H1 (cell line): ENCODE results near the gene BTBD8. TPM values are rescaled to one million over a fixed set of nuclear protein-coding genes. Genes with fewer than 3 reads are reported as not detected.

Experiments used
- CTCF ChIA-PET: fragments of 300-600 bp; sonication (Branson Sonifier 250); formaldehyde crosslinking; loops from one replicate; lab custom pipeline; 2021; ENCODE audit not compliant: partially characterized antibody; lab: Charles Lee
- POLR2A ChIA-PET: fragments of 300-600 bp; sonication (Branson Sonifier 250); formaldehyde crosslinking; loops from one replicate; lab custom pipeline; 2021; ENCODE audit warnings: inconsistent platforms; ENCODE audit not compliant: partially characterized antibody; lab: Charles Lee
- DNase-seq, 2 experiments: peaks; one replicate each; pipeline versions ENCODE4 v3.0.0 to v3.0.0-alpha.2; 2010 to 2022; ENCODE audit warnings: low spot score in 2 of 2, low read depth in 1 of 2, mixed read lengths in 1 of 2
- FAIRE-seq: peaks from 2 replicates; lab custom pipeline; 2011; peaks lifted over from hg19 to GRCh38; lab: Jason Lieb, UNC
- H2AFZ ChIP-seq: 2 replicates; pipeline ENCODE4 v1.8.1; 2012; ENCODE audit warnings: low read length, inconsistent platforms
- H2AK5ac ChIP-seq: 2 replicates; pipeline ENCODE4 v1.6.1; 2013; ENCODE audit warnings: low read depth, low read length
- H2BK120ac ChIP-seq: replicated peaks from 2 replicates; pipeline ENCODE3; 2013; ENCODE audit warnings: low read depth, low read length, inconsistent platforms
- H2BK12ac ChIP-seq: 2 replicates; pipeline ENCODE4 v1.6.1; 2013; ENCODE audit warnings: low read depth, low read length
- H2BK15ac ChIP-seq: 2 replicates; pipeline ENCODE4 v1.6.1; 2013; ENCODE audit warnings: low read length
- H2BK20ac ChIP-seq: 2 replicates; pipeline ENCODE4 v1.6.1; 2013; ENCODE audit warnings: low read length
- H2BK5ac ChIP-seq: 2 replicates; pipeline ENCODE4 v1.6.1; 2013; ENCODE audit warnings: low read depth, low read length
- H3K14ac ChIP-seq: 2 replicates; pipeline ENCODE4 v1.6.1; 2013; ENCODE audit warnings: inconsistent platforms; ENCODE audit not compliant: insufficient read length
- H3K18ac ChIP-seq: 2 replicates; pipeline ENCODE4 v1.6.1; 2013; ENCODE audit warnings: low read length; ENCODE audit errors: extremely low read depth
- H3K23ac ChIP-seq: 2 replicates; pipeline ENCODE4 v1.6.1; 2013; ENCODE audit warnings: inconsistent platforms; ENCODE audit not compliant: insufficient read length
- H3K23me2 ChIP-seq: 2 replicates; pipeline ENCODE4 v1.6.1; 2013; ENCODE audit warnings: low read depth, low read length
- H3K27ac ChIP-seq: 2 replicates; pipeline ENCODE4 v1.6.1; 2011; ENCODE audit warnings: low read depth, low read length, inconsistent platforms
- H3K27me3 ChIP-seq, 4 experiments: replicated peaks in 1 of 4; 1 replicate in 1 of 4; 2 replicates in 3 of 4; pipeline versions ENCODE4 v1.6.1 to v1.8.1; 2011 to 2013; ENCODE audit warnings: low read length in 3 of 4, mild to moderate bottlenecking in 3 of 4, inconsistent platforms in 2 of 4, mixed read lengths in 2 of 4, moderate library complexity in 1 of 4; ENCODE audit not compliant: control insufficient read depth in 3 of 4, insufficient read depth in 3 of 4; ENCODE audit errors: extremely low read depth in 1 of 4
- H3K36me3 ChIP-seq, 4 experiments: 2 replicates each; pipeline versions ENCODE4 v1.6.1 to v1.8.1; 2011 to 2013; ENCODE audit warnings: mild to moderate bottlenecking in 4 of 4, low read length in 3 of 4, moderate library complexity in 2 of 4, control low read depth in 1 of 4, inconsistent platforms in 1 of 4; ENCODE audit not compliant: insufficient read depth in 4 of 4, control insufficient read depth in 2 of 4
- H3K4ac ChIP-seq: replicated peaks from 2 replicates; pipeline ENCODE3; 2013; ENCODE audit warnings: low read length, low read depth, mixed read lengths, inconsistent platforms; ENCODE audit not compliant: insufficient read length
- H3K4me1 ChIP-seq, 4 experiments: replicated peaks in 1 of 4; 1 replicate in 1 of 4; 2 replicates in 3 of 4; pipeline versions ENCODE4 v1.6.1 to v1.8.1; 2011 to 2013; ENCODE audit warnings: low read length in 3 of 4, inconsistent platforms in 2 of 4, mixed read lengths in 1 of 4; ENCODE audit not compliant: insufficient read depth in 4 of 4, control insufficient read depth in 3 of 4
- H3K4me2 ChIP-seq, 2 experiments: 2 replicates each; pipeline versions ENCODE4 v1.6.1 to v1.8.1; 2011 to 2013; ENCODE audit warnings: low read depth in 2 of 2, low read length in 2 of 2, control low read depth in 1 of 2, inconsistent platforms in 1 of 2, mild to moderate bottlenecking in 1 of 2; ENCODE audit not compliant: insufficient read depth in 1 of 2
- H3K4me3 ChIP-seq, 4 experiments: fragments of 200-600, 300-600 bp in 1 of 4; sonication (generic), shearing (Covaris generic), sonication (Bioruptor Twin) in 1 of 4; 2 replicates each; pipeline versions ENCODE4 v1.5.1 to v1.8.1; 2011 to 2016; ENCODE audit warnings: low read length in 4 of 4, low read depth in 3 of 4, control low read depth in 2 of 4, inconsistent platforms in 2 of 4, mild to moderate bottlenecking in 2 of 4, mixed read lengths in 1 of 4, moderate library complexity in 1 of 4; ENCODE audit not compliant: insufficient read depth in 2 of 4; ENCODE audit errors: extremely low read depth in 1 of 4
- H3K56ac ChIP-seq: replicated peaks from 2 replicates; pipeline ENCODE3; 2013; ENCODE audit warnings: low read depth, mild to moderate bottlenecking, mixed read lengths, low read length, inconsistent platforms; ENCODE audit not compliant: insufficient read length
- H3K79me1 ChIP-seq: 2 replicates; pipeline ENCODE4 v1.6.1; 2013; ENCODE audit warnings: low read depth, low read length, control low read depth
- H3K79me2 ChIP-seq, 2 experiments: 2 replicates each; pipeline versions ENCODE4 v1.6.1 to v1.8.1; 2012 to 2013; ENCODE audit warnings: low read length in 2 of 2, mild to moderate bottlenecking in 2 of 2, inconsistent platforms in 1 of 2; ENCODE audit not compliant: insufficient read depth in 2 of 2, control insufficient read depth in 1 of 2
- H3K9ac ChIP-seq, 4 experiments: replicated peaks in 1 of 4; 1 replicate in 1 of 4; 2 replicates in 3 of 4; pipeline versions ENCODE4 v1.6.1 to v1.8.1; 2011 to 2013; ENCODE audit warnings: low read depth in 3 of 4, low read length in 3 of 4, control low read depth in 2 of 4, mild to moderate bottlenecking in 2 of 4, moderate library complexity in 2 of 4, inconsistent platforms in 1 of 4; ENCODE audit errors: extremely low read depth in 1 of 4
- H3K9me3 ChIP-seq, 2 experiments: 2 replicates each; pipeline versions ENCODE4 v1.6.1 to v1.8.1; 2012 to 2013; ENCODE audit warnings: mild to moderate bottlenecking in 2 of 2, moderate library complexity in 2 of 2, control low read depth in 1 of 2, inconsistent platforms in 1 of 2, low read depth in 1 of 2, low read length in 1 of 2, mixed read lengths in 1 of 2; ENCODE audit not compliant: insufficient read depth in 2 of 2
- H4K20me1 ChIP-seq, 2 experiments: replicated peaks in 1 of 2; 2 replicates each; pipeline versions ENCODE3 to v1.8.1; 2011 to 2013; ENCODE audit warnings: inconsistent platforms in 2 of 2, low read length in 2 of 2, mild to moderate bottlenecking in 1 of 2; ENCODE audit not compliant: insufficient read depth in 2 of 2, control insufficient read depth in 1 of 2
- H4K5ac ChIP-seq: 2 replicates; pipeline ENCODE4 v1.6.1; 2013; ENCODE audit warnings: low read length, low read depth, mixed read lengths, inconsistent platforms; ENCODE audit not compliant: insufficient read length
- H4K8ac ChIP-seq: 2 replicates; pipeline ENCODE4 v1.8.0; 2013; ENCODE audit warnings: mild to moderate bottlenecking, moderate library complexity, low read length, inconsistent platforms; ENCODE audit not compliant: insufficient read depth; ENCODE audit errors: extremely low read depth
- H4K91ac ChIP-seq: replicated peaks from 2 replicates; pipeline ENCODE3; 2013; ENCODE audit warnings: low read length, mixed read lengths, inconsistent platforms; ENCODE audit not compliant: insufficient read length
- CBX5 ChIP-seq: fragments of 300-800, 300-1000 bp; sonication (generic); IDR thresholded peaks from 2 replicates; pipeline ENCODE4 v1.7.1; 2016; ENCODE audit warnings: antibody characterized with exemption, low read length, low read depth
- HDAC2 ChIP-seq, 2 experiments: fragments of 300-600 bp in 1 of 2; sonication (generic) in 1 of 2; IDR thresholded peaks; 2 replicates each; pipeline ENCODE4 v1.6.1; 2011 to 2012; ENCODE audit warnings: low read depth in 2 of 2, low read length in 2 of 2, mild to moderate bottlenecking in 2 of 2, moderate library complexity in 2 of 2, borderline replicate concordance in 1 of 2, inconsistent platforms in 1 of 2
- KDM5A ChIP-seq: fragments of 200-600 bp; IDR thresholded peaks from 2 replicates; pipeline ENCODE4 v1.7.1; 2012; ENCODE audit warnings: mild to moderate bottlenecking, low read length, inconsistent platforms, mixed read lengths
- RXRA ChIP-seq: IDR thresholded peaks from 2 replicates; pipeline ENCODE4 v1.6.1; 2011; ENCODE audit warnings: low read depth, mild to moderate bottlenecking, low read length, moderate library complexity; ENCODE audit not compliant: insufficient read depth
- SP2 ChIP-seq: IDR thresholded peaks from 2 replicates; pipeline ENCODE4 v1.6.1; 2012; ENCODE audit warnings: mild to moderate bottlenecking, low read length, inconsistent platforms
- WGBS, 2 experiments: shearing (Covaris generic) in 1 of 2; methylation state at CpG; one replicate each; pipeline versions ENCODE4 v1.1.6 to v1.1.7; 2013 to 2015; ENCODE audit warnings: low lambda C conversion rate in 2 of 2, mixed read lengths in 2 of 2, inconsistent platforms in 1 of 2, low coverage in 1 of 2, missing lambda C conversion rate in 1 of 2; ENCODE audit not compliant: insufficient replicate concordance in 2 of 2, insufficient coverage in 1 of 2, insufficient read length in 1 of 2; ENCODE audit errors: extremely low coverage in 1 of 2, missing lambda C conversion rate in 1 of 2; 5-methylcytosine and 5-hydroxymethylcytosine counted together
- polyA plus RNA-seq, 7 experiments: library from polyadenylated mRNA; depleted of rRNA in 3 of 7; stranded (reverse) in 5 of 7; unstranded in 2 of 7; fragments of >200 nt in 5 of 7; fragments of 200-250 nt in 2 of 7; gene quantifications; 1 replicate in 5 of 7; 2 replicates in 1 of 7; 4 replicates in 1 of 7; pipeline versions ENCODE4 v1.2.1 to v1.2.3, GENCODE V29; 2011 to 2013; ENCODE audit warnings: missing spikeins in 2 of 7, mixed read lengths in 2 of 7
- total RNA-seq: library from RNA; stranded (reverse); fragmentation: NEBNext Ultra II Directional; extraction: Animal tissue kit (Norgen Biotek cat#: 25700); gene quantifications from 2 replicates; pipeline ENCODE4 v1.2.1, GENCODE V29; 2021
- TF ChIP-seq, protein P1 (sequence below): IDR thresholded peaks from 2 replicates; pipeline ENCODE4 v1.6.1; 2012; ENCODE audit warnings: inconsistent platforms

The BTBD8 gene
- total and polyA plus RNA-seq, 2 of the 8 experiments (the other 6 are each of a cell fraction or from before 2014, with no cell fraction given), result 0.44 to 2.5 TPM

GRCh38 chr1:92037400-92037799 is 42.7 kb upstream of the BTBD8 start:
- no peak overlapping the region for H3K4ac ChIP-seq
- H3K79me2 ChIP-seq, result no peaks in the 10 kb centered on the region
- H3K79me1 ChIP-seq, result no peaks in the 10 kb centered on the region; the same call in 1 of the 2 replicates
- no peak overlapping the region for H4K8ac ChIP-seq
- H3K4me1 ChIP-seq, result no peaks in the 10 kb centered on the region
- no peak overlapping the region for H2BK120ac ChIP-seq
- H2AFZ ChIP-seq, result peak overlapping the region; percentile 42; the same call in 1 of the 2 replicates
- no peaks in the 10 kb centered on the region for H3K36me3 ChIP-seq
- no peak overlapping the region for H3K27ac ChIP-seq
- H3K23ac ChIP-seq, result no peak overlapping the region
- no peak overlapping the region for H3K9ac ChIP-seq
- H2BK5ac ChIP-seq, result no peak overlapping the region
- no peaks in the 10 kb centered on the region for H4K20me1 ChIP-seq
- no peak overlapping the region for H4K91ac ChIP-seq
- H2BK12ac ChIP-seq, result no peak overlapping the region
- no peak overlapping the region for H2AK5ac ChIP-seq
- FAIRE-seq (no peak), DNase-seq (no peak)
- H3K4me2 ChIP-seq, result no peak overlapping the region
- ChIA-PET POLR2A (no interaction called here), CTCF (interaction anchor here (0.6 kb wide), 1 partner anchor 146 kb away, joined by 3 read pairs; no protein-coding TSS in a partner anchor)
- no peak overlapping the region for H3K14ac ChIP-seq
- H3K27me3 ChIP-seq, result peaks cover 0 to 1% (median 0%) of the 10 kb centered on the region in 4 experiments; a peak in 1 of 7 replicates
- no peaks in the 10 kb centered on the region for H3K9me3 ChIP-seq
- H4K5ac ChIP-seq, result no peak overlapping the region
- H3K56ac ChIP-seq, result no peak overlapping the region
- WGBS, 2 experiments, result 65% methylated on average over 6 of the region's 6 CpGs; no CpG with 5 or more reads in 1 of the 2 experiments
- no peak overlapping the region for H3K18ac ChIP-seq
- H2BK20ac ChIP-seq, result no peak overlapping the region
- no peak overlapping the region for H2BK15ac ChIP-seq
- no peaks in the 10 kb centered on the region for H3K23me2 ChIP-seq
- no peak overlapping the region for H3K4me3 ChIP-seq
- TF ChIP-seq CBX5 (no peak), RXRA (no peak), SP2 (no peak), KDM5A (no peak), HDAC2 (IDR thresholded peaks at IDR 0.05; ENCODE audit: borderline replicate concordance in 1 of 2, low read depth in 2 of 2, low read length in 2 of 2) (no peak)
- TF ChIP-seq, protein P1, sequence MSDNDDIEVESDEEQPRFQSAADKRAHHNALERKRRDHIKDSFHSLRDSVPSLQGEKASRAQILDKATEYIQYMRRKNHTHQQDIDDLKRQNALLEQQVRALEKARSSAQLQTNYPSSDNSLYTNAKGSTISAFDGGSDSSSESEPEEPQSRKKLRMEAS, result no peak
